Spleen (tissue), 11 donors: Measurements from ENCODE around the gene GIPC3. TPM values are rescaled to one million over a fixed set of nuclear protein-coding genes. Genes with fewer than 3 reads are reported as not detected.

Experiments
- DNase-seq: peaks from one replicate; pipeline ENCODE4 v3.0.0-alpha.2; 2020
- H3K27ac ChIP-seq, 8 donors: fragments of 200-600 bp; sonication (generic) in 7 of 8; 1 replicate in 4 of 8; 2 replicates in 4 of 8; pipeline versions ENCODE4 v1.5.0 to v1.8.0; 2016 to 2021; ENCODE audit warnings: inconsistent platforms in 4 of 8, mild to moderate bottlenecking in 4 of 8, moderate library complexity in 1 of 8
- H3K27me3 ChIP-seq, 7 donors: fragments of 200-600 bp; sonication (generic) in 6 of 7; replicated peaks in 1 of 7; 1 replicate in 4 of 7; 2 replicates in 3 of 7; pipeline versions ENCODE4 v1.5.0 to v1.8.0; 2016 to 2021; ENCODE audit warnings: inconsistent platforms in 3 of 7, mild to moderate bottlenecking in 1 of 7
- H3K36me3 ChIP-seq, 6 donors: fragments of 200-600 bp; sonication (generic) in 5 of 6; 1 replicate in 4 of 6; 2 replicates in 2 of 6; pipeline versions ENCODE4 v1.5.0 to v1.8.0; 2016 to 2021; ENCODE audit warnings: inconsistent platforms in 2 of 6
- H3K4me1 ChIP-seq, 6 donors: fragments of 200-600 bp; sonication (generic) in 5 of 6; 1 replicate in 3 of 6; 2 replicates in 3 of 6; pipeline versions ENCODE4 v1.5.0 to v1.8.0; 2016 to 2021; ENCODE audit warnings: inconsistent platforms in 3 of 6
- H3K4me3 ChIP-seq, 8 donors: fragments of 200-600 bp; sonication (generic) in 7 of 8; 1 replicate in 4 of 8; 2 replicates in 4 of 8; pipeline versions ENCODE4 v1.5.0 to v1.8.0; 2016 to 2021; ENCODE audit warnings: inconsistent platforms in 4 of 8, mild to moderate bottlenecking in 4 of 8, moderate library complexity in 2 of 8
- H3K9me3 ChIP-seq, 8 donors: fragments of 200-600 bp; sonication (generic) in 7 of 8; 1 replicate in 4 of 8; 2 replicates in 4 of 8; pipeline versions ENCODE4 v1.5.0 to v1.8.0; 2016 to 2021; ENCODE audit warnings: inconsistent platforms in 4 of 8
- POLR2A ChIP-seq, 3 donors: fragments of 450-650 bp; IDR thresholded peaks; one replicate each; pipeline ENCODE4 v1.5.1; 2017; ENCODE audit warnings: antibody characterized with exemption in 3 of 3, mild to moderate bottlenecking in 1 of 3
- POLR2AphosphoS5 ChIP-seq, 3 donors: sonication (generic); formaldehyde crosslinking; IDR thresholded peaks; one replicate each; pipeline ENCODE4 v1.5.1; 2017; ENCODE audit warnings: antibody characterized with exemption in 3 of 3
- WGBS, 5 donors: extraction: QIAGEN DNeasy Blood & Tissue Kit in 3 of 5; methylation state at CpG; one replicate each; pipeline versions ENCODE4 v1.1.5 to v1.1.7; 2013 to 2018; 5-methylcytosine and 5-hydroxymethylcytosine counted together
- intact Hi-C: fragments of 100-400 bp; cut with DNase I; formaldehyde crosslinking; loops from one replicate; pipeline ENCODE4 v1.15.0; 2023; ENCODE audit warnings: low total_unique reads
- polyA plus RNA-seq, 3 donors: library from polyadenylated mRNA; stranded (reverse); fragments of 200-250 nt; gene quantifications; one replicate each; pipeline ENCODE4 v1.2.1, GENCODE V29; 2013
- total RNA-seq, 7 donors: library from RNA; depleted of rRNA in 3 of 7; stranded (reverse); fragments of >200 nt in 3 of 7; fragmentation: NEBNext Ultra II Directional in 4 of 7; extraction: Animal tissue kit (Norgen Biotek cat#: 25700) in 4 of 7; gene quantifications; one replicate each; pipeline versions ENCODE4 v1.1.0 to v1.2.1, GENCODE V29; 2016 to 2021
- TF ChIP-seq, protein P1 (sequence below), 11 experiments: fragments of 200-600 bp in 7 of 11; fragments of 450-650 bp in 4 of 11; sonication (generic) in 4 of 11; IDR thresholded peaks in 8 of 11; conservative IDR thresholded peaks in 3 of 11; 1 replicate in 7 of 11; 2 replicates in 4 of 11; pipeline versions ENCODE4 v1.4.0 to v1.8.0; 2016 to 2021; ENCODE audit warnings: antibody characterized with exemption in 11 of 11, inconsistent platforms in 4 of 11, mild to moderate bottlenecking in 1 of 11
- donor health status: healthy with polysubstance abuse.
- donor health status: DM: no; HTN: no; CAD: no; lungs with moderate emphysema.
- donor health status: DM: no; HTN: no; CAD: no.
- donor health status: Bipolar disorder and iron deficiency.
- donor health status: healthy.
- donor health status: DM: no; HTN: no; CAD: no.
- donor health status: DM: yes; HTN: yes; CAD: no.

Gene GIPC3
- total and polyA plus RNA-seq, 10 donors: 0.80 to 9.2 (median 5.1) TPM

- 80 to 96% (median 94%) methylated on average over 4 to 20 of the region's 20 CpGs for WGBS, 5 donors
- intact Hi-C loops: no loop called here
These were observed 51.7 kb downstream of the GIPC3 start for GRCh38 chr19:3636962-3637361.

GRCh38 chr19:3637621-3638020 lies 52.3 kb downstream of the GIPC3 start:
- no peak overlapping the region for H3K27ac ChIP-seq
- WGBS, 5 donors: 88 to 95% (median 92%) methylated on average over 19 to 23 of the region's 23 CpGs
- H3K36me3 ChIP-seq: peaks cover 0 to 100% (median 63%) of the 10 kb centered on the region in 6 donors
- intact Hi-C loops: no loop called here
- DNase-seq: no peak
- H3K27me3 ChIP-seq: no peaks in the 10 kb centered on the region
- no peaks in the 10 kb centered on the region for H3K4me1 ChIP-seq
- TF ChIP-seq POLR2AphosphoS5 (IDR thresholded peaks at IDR 0.05) (no peak), POLR2A (IDR thresholded peaks at IDR 0.05) (no peak)
- TF ChIP-seq, protein P1, sequence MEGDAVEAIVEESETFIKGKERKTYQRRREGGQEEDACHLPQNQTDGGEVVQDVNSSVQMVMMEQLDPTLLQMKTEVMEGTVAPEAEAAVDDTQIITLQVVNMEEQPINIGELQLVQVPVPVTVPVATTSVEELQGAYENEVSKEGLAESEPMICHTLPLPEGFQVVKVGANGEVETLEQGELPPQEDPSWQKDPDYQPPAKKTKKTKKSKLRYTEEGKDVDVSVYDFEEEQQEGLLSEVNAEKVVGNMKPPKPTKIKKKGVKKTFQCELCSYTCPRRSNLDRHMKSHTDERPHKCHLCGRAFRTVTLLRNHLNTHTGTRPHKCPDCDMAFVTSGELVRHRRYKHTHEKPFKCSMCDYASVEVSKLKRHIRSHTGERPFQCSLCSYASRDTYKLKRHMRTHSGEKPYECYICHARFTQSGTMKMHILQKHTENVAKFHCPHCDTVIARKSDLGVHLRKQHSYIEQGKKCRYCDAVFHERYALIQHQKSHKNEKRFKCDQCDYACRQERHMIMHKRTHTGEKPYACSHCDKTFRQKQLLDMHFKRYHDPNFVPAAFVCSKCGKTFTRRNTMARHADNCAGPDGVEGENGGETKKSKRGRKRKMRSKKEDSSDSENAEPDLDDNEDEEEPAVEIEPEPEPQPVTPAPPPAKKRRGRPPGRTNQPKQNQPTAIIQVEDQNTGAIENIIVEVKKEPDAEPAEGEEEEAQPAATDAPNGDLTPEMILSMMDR (IDR thresholded peaks at IDR 0.05 in 8 of 11, conservative IDR thresholded peaks at IDR 0.05 in 3 of 11): no peak
- H3K4me3 ChIP-seq: no peak overlapping the region
- H3K9me3 ChIP-seq: no peaks in the 10 kb centered on the region

More at GRCh38 chr19:3636962-3637361, 51.7 kb downstream of the GIPC3 start:
- no peaks in the 10 kb centered on the region for H3K4me1 ChIP-seq
- no peaks in the 10 kb centered on the region for H3K9me3 ChIP-seq
- H3K27ac ChIP-seq: no peak overlapping the region
- TF ChIP-seq POLR2AphosphoS5 (IDR thresholded peaks at IDR 0.05) (no peak), POLR2A (IDR thresholded peaks at IDR 0.05) (no peak)
- TF ChIP-seq, protein P1 (IDR thresholded peaks at IDR 0.05 in 8 of 11, conservative IDR thresholded peaks at IDR 0.05 in 3 of 11): no peak
- no peak for DNase-seq
- H3K36me3 ChIP-seq: peaks cover 0 to 100% (median 64%) of the 10 kb centered on the region in 6 donors
- H3K4me3 ChIP-seq: no peak overlapping the region
- H3K27me3 ChIP-seq: no peaks in the 10 kb centered on the region

DNA sequence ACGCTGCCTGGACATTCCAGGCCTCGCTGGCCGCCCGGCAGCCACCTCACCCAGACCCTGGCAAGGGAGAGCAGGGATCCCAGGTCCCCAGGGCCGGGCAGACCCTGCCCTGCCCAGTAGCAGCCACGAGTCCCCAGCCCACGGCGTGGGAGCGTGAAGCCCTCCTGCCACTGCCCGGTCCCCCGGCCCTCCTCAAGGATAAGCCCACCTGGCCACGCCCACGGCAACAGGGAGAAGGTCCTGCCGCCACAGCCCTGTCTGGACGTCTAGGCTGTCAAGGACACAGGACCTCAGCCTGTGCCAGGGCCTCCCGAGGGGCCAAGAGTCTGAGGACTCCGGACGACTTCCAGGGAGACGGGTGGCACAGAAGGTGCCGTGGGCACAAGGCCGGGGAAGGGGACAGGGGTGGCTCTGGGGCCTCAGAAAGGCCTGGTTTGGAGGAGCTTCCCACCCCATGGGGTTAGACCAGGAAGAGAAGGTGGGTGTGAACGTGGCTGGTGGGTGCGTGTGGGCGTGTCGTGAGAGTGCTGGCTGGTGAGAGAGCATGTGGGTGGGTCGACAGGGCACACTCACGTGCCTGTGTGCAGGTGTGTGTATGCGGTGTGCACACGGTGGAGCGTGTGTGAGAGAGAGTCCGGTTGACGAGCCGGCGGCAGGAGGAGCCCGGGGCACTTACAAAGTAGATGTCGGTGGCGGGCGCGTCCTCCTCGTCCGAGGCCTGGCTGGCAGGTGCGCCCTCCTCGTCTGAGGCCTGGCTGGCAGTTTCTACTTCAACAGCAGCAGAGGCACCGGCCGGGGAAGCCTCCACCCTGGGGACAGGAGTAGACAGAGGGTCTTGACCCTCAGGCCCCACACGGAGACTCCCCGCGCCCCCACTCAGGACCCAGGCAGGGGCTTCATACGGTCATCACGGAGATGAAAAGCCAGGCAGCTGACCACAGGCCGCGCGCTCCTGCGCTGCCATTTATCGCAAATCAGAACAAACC lies 53.2 kb downstream of the GIPC3 start:
- no peak overlapping the region for H3K4me3 ChIP-seq
- no peak for TF ChIP-seq POLR2A (IDR thresholded peaks at IDR 0.05)
- TF ChIP-seq POLR2AphosphoS5 (IDR thresholded peaks at IDR 0.05): peak in 1 of 3 donors; percentile 31
- TF ChIP-seq, protein P1 (IDR thresholded peaks at IDR 0.05 in 8 of 11, conservative IDR thresholded peaks at IDR 0.05 in 3 of 11): no peak
- DNase-seq: no peak
- H3K9me3 ChIP-seq: no peaks in the 10 kb centered on the region
- WGBS, 5 donors: 86 to 93% (median 92%) methylated on average over 30 to 55 of the region's 55 CpGs
- peaks cover 0 to 100% (median 62%) of the 10 kb centered on the region in 6 donors for H3K36me3 ChIP-seq
- intact Hi-C loops: no loop called here
- no peaks in the 10 kb centered on the region for H3K27me3 ChIP-seq
- H3K27ac ChIP-seq: no peak overlapping the region
- no peaks in the 10 kb centered on the region for H3K4me1 ChIP-seq

GRCh38 chr19:3639479-3639878 lies 54.2 kb downstream of the GIPC3 start:
- no peak for TF ChIP-seq POLR2A (IDR thresholded peaks at IDR 0.05)
- TF ChIP-seq, protein P1 (IDR thresholded peaks at IDR 0.05 in 8 of 11, conservative IDR thresholded peaks at IDR 0.05 in 3 of 11): no peak
- no peak for TF ChIP-seq POLR2AphosphoS5 (IDR thresholded peaks at IDR 0.05)
- 92 to 96% (median 95%) methylated on average over 13 of the region's 13 CpGs for WGBS, 5 donors
- intact Hi-C loops: no loop called here

More at GRCh38 chr19:3639479-3639878, 54.2 kb downstream of the GIPC3 start:
- no peaks in the 10 kb centered on the region for H3K4me1 ChIP-seq
- no peaks in the 10 kb centered on the region for H3K9me3 ChIP-seq
- H3K4me3 ChIP-seq: no peak overlapping the region
- peaks cover 0 to 100% (median 65%) of the 10 kb centered on the region in 6 donors for H3K36me3 ChIP-seq
- no peak overlapping the region for H3K27ac ChIP-seq
- no peaks in the 10 kb centered on the region for H3K27me3 ChIP-seq
- DNase-seq: no peak
